HK-2 (cell line): ENCODE results near the gene KIF13A.
"Not testable (repeated sequence)": the region's sequence is repeated elsewhere in the genome, so short reads cannot be mapped to it uniquely, and the experiment has no call there.

Experiments
- DNase-seq: peaks from one replicate; pipeline ENCODE4 v3.0.0-alpha.2; 2018; ENCODE audit not compliant: unreplicated experiment

The KIF13A gene

DNA sequence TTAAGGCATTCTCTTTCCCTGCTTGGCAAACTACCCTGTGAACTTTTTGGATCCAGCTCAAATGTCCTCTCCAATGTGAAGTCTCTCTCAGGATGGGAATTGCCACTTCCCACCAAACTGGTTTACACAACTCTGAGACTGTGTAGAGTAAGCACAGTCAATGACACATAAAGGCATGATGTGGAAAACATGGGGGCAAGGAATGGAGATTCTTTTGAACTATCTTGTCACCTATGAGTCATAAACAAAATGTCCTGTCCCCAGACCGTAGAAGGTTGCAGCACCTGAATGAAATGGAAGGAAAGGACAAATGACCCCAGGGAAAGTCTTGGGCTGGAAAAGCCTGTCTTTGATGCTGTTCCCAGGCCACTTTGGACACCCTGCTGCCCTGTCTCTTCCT is 11.0 kb upstream of the KIF13A start:
- no peak for DNase-seq

DNA sequence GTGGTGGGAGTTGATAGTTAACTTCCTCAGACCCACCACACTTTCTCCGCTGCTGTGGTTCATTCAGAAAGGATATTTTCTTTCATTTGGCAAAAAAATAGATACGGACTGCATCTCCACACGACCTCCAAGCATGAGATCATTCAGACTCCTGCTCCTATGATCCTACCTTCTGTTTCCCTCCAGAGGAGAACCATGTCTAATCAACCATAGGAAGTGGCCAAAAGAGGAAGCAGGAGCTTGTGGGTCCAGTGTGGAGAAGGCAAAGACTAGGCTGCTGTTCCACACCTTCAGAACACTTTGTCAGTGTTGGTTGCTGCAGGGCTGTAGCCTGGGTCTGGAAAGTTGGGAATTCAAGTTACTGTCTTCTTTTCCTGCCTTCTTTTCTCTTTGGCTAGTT is 10.6 kb upstream of the KIF13A start:
- no peak for DNase-seq

DNA sequence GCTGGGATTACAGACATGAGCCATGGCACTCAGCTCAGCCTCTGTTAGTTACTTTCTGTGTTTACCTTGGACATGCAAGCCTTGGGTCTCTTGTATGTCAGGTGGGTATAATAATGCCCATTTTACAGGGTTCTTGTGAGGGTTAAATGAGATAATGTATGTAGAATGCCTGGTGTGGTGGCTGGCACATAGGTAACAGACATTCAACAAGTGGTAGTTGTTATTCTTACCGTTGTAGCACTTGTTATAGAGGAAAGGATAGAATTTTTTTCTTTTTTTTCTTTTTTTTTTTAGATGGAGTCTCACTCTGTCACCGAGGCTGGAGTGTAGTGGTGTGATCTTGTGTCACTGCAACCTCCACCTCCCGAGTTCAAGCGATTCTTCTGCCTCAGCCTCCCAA is 8.0 kb upstream of the KIF13A start:
- no peak for DNase-seq

DNA sequence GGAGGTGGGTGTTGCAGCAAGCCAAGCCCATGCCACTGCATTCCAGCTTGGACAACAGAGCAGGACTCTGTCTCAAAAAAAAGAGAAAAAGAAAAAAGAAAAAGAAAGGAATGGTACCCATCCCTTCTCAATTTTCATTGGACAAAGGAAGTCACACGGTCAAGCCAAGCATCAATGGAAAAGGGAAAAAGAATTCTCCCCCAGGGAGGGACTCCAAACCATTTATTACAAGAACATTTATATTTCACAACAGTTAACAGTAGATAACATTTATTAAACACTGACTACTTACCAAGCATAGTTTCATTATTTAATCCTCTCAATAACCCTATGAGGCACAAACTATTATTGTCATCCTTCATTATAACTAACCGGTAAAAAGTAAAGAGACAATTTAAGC is 6.6 kb upstream of the KIF13A start:
- DNase-seq, result no peak

DNA sequence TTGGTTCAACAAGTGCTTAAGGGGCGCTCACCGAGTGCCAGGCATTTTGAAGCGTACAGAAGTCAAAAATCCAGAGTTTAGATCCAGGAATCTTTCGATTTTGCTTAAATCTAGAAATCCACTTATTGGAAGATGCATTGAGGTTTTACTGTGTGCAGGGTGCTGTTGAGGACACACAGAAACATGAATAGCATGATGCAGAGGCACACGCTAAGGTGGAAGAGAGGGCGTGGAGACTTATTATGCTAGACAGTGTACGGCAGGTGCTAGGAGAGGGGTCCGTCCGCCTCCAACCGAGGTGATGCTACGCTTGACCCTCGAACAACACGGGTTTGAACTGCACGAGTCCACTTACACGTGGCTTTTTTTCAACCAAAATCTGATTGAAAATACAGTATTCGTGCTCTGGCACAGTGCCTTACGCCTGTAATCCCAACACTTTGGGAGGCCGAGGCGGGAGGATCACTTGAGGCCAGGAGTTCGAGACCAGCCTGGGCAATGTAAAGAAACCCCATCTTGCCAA is 1.0 kb upstream of the KIF13A start:
- DNase-seq, result no peak

DNA sequence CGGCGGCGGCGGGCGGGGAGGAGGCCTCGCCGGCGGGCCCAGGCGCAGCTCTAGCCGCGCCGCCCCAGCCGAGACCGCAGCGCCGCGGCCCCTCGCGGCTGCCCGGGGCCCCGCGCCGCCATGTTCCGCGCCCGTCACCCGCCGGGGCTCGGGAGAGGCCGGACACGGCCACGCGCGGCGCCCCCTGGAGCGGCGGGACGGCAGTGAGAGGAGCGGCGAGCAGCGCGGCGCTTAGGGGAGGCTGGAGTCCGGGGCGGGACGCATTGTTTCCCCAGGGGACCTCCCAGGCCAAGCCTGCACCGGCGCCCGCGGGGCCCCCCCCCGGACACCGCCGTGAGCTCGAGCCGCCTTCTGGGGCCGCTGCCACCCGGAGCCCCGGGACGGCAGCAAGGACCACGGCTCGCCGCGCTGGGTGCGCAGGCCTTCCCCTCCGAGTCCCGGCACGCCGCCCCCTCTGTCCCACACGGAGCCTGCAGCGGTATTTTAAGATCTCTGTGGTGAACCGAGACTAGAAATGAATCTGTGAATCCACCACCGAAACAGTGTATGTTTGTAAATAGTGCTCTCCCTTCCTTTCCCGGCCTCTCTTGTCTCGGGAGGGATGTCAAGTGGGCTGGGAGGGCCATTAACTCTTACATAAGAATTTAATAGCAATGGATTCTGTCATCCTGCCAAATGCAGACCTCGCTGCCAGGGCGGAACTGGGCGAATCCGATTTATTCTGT is 424 bp upstream of the KIF13A start:
- peak; percentile 71 for DNase-seq

DNA sequence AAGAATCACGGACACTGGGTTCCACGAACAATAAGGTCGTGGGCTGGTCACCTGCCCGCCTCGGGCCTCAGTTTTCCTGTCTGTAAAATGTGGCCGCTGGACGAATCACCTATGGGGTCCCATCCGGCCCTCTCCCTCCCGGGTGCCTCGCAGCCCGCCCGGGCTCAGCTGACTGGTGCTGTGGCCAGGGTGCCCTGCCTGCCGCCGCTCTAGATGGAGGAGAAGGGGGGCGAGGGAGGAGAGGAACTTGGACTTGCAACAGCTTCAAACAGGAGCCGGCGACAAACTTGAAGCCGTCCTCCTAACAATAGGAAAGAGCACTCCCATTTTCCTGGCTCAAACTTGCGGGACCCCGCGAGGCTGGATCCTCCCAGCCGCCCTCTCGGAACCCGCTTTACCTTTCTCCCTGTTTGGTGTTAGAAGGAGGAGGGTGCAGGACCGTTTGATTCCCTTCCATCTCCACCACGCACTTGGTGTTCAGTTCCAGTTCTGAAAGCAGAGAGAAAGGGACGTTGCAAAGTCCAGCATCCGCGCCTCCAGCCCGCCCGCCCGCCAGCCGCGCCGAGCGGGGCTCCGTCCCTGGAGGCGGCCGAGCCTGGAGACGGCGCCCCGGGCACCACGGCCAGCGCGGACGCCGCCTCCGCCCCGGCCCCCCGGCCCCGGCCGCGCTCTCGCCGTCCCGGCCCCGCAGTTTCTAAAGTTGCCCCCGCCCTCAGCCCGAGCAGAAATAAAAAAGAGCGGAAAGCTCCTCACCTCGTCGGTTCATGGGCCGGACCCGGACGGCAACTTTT is 584 bp downstream of the KIF13A start:
- peak; percentile 59 for DNase-seq

DNA sequence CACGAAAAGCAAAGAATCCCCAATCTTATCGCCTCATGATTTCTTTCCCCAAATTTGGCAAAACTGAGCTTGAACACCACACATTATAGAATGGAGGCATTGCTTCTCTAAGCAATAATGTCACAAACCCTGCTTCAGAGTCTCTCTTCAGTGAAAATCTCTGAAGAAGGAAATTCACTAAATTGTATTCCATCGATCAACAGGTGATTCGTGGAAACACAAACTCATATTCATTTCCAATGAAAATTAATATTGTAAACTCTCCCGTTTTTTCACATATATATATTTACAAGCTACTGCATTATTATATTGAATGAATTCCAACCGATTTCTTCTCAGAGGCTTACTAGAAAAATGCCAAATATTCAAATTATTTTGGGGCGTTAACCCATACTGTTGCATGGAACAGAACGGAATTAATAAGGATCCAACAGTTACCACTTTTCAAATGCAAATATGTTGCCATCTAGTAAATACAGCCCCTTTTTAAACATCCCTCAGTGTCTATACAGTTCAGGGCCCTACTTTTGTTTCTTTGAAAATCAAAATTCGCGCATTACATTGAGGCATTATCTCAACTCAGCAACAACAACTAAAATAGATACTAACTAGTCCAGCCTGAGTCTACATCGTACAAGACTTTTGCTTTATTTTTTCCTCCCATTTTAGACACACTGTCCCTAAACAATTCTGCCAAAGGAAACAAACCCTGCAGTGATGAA is 1.3 kb downstream of the KIF13A start:
- DNase-seq, result no peak

DNA sequence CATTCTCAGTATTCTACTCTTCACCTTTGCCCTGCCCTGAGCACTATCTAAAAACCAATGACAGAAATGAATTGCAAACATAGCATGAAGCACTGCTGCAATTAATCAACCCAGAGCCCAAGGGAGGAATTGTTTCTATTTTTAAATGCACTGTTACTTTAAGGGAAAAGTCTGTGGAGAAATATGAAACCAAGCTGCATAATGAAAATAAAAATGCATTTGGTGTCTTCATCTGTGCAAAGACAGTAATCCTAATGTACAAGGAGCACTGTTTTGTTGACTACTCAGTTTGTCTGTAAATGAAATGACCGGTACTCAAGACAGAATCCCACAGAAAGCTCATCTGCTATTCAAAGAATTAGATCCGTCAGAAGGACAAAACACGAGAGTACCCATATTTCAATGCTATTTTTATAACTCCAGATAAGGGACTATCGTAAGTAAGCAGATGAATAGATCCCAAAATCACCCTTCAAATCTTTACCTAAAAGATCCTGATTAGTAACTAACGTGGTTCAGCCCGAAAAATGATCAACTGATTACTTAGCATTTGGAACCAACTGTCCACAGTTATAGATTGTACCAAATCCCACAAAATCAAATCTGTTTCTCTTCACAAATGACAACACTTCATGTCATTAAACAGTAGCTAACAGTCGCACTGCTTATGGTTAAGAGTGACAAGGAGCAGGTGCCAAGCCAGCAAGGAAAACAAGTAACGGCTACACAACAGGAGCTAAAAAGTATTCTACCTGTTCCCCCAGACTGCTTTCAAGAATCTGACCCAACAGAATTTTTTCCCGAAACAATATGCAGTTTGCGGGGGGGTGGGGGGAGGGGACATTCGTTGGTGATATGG is 2.4 kb downstream of the KIF13A start:
- no peak for DNase-seq

DNA sequence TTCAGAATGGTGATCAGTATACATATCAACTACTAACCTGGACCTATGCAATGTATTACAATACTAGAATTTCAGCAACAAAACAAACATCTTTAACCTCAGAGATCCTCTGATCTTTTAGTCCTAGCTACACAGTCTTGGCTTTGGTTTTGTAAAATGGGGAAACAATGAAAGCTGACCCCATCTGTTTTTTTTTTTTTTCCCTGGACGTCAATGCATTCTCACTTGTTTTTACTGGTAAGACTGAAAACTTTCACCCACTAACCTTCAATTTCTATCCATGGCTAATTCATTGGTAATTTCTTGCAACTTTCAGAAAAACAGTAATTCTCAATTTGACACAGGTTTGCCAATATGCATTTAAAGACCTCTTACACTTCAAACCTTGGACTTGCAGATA is 3.0 kb downstream of the KIF13A start:
- no peak for DNase-seq

DNA sequence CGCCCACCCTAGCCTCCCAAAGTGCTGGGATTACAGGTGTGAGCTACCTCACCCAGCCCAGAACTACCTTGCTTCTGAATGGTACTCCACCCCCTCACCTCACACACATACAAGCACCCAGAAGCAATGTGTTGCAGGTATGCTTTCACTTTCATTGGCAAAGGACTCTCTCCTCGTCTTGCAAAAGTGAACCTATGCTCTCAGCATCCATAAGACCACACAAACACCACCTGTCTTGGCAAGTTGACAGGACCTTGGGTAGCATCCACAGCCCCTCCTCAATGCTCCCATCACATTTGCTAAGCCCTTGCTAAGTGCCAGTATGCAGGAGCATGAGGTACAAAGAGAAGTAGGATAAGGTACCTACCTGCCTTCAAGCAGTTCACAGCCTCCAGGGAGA is 3.7 kb downstream of the KIF13A start:
- DNase-seq, result no peak

DNA sequence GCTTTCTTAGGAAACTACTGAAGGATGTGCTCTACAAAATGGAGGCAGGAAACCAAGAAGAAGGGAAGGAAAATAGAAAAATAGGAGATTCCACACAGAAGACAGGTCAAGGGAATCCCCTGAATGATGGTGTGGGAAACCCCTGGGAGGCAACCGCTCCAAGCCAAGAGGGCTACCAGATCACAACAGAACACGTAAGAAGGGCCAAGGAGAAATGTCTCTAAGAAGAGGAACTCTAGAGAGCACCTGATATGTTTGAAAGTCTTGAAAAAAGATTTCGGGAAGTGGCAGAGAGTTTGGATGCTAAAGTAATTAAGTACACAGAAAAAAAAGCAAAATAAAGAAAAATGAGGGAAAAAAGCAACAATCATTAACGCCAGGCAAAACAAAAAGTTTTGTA is 7.1 kb downstream of the KIF13A start:
- no peak for DNase-seq

DNA sequence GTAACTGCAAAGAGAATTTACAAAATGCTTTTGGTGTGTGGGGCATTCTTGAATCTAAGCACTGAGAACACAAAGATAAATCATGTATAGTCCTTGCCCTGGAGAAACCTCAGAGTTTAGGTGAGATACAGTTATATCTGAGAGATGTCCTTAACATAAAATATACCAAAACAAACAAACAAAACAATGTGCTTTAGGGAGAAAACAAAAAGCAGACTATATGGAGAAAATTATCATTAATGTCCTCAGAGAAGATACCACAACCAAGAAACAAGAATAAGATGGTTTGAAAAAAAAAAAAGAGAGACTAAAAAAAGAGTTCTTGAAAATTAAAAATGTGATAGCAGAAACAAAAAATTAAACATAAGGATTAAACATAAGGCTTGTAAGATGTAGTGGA is 8.0 kb downstream of the KIF13A start:
- no peak for DNase-seq

DNA sequence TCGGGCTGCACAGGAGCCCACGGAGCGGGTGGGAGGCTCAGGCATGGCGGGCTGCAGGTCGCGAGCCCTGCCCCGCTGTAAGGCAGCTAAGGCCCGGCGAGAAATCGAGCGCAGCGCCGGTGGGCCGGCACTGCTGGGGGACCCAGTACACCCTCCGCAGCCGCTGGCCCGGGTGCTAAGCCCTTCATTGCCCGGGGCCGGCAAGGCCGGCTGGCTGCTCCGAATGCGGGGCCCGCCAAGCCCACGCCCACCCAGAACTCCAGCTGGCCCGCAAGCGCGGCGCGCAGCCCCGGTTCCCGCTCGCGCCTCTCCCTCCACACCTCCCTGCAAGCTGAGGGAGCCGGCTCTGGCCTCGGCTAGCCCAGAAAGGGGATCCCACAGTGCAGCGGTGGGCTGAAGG is 11.2 kb downstream of the KIF13A start:
- not testable (repeated sequence) for DNase-seq

DNA sequence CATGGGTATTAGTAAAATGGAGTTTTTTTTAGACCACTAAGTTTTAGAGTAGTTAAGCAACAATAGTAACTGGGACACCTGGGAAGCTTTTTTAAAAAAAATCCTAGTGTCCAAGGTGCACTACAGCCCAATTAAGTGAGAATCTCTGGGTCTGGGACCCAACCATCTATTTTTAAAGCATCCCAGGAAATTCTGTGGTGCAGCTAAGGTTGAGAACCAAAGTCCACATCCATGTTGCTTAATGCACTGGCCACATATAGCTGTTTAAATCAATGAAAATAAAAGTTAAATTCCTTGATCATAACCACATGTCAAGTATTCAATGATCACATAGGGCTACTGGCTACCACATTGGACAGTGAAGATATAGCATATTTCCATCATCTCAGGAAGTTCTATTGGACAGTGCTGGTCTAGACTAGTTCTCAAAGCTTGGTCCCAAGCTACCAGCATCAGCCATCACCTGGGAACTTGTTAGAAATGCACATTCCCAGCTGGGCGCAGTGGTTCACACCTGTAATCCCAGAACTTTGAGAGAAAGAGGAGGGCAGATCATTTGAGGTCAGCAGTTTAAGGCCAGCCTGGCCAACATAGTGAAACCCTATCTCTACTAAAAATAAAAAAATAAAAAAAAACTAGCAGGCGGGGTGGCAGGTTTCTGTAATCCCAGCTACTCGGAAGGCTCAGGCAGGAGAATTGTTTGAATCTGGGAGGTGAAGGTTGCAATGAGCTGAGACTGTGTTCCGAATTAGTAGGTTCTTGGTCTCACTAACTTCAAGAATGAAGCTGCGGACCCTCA is 12.7 kb downstream of the KIF13A start:
- no peak for DNase-seq

DNA sequence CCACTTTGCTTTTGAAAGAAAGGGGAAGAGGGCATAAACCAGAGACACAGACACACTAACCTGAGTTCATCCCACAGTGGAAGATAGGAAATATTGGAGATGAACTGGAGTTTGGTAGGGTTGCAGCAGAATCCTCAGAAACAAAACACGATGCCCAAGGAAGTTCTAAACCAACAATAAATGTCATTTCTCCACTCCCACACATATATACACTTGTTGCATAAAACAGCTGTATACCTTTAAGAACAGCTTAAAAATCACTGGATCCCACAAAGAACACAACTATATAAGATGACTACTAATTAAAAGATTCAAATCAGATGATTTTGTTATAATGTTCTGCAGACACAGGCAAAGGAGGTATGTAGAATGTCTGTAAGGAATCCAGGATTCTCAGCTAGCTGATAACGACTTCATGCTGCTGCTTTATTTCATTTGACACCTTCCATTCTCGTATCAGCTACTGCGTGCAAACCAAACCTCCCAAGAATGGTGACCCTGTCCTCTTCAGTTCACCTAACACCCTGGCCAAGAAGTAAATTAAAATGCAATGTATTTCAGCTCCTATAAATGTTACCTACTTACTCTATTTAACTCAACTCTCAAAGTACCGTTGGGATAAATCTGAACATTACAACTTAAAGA is 14.3 kb downstream of the KIF13A start:
- DNase-seq, result no peak

DNA sequence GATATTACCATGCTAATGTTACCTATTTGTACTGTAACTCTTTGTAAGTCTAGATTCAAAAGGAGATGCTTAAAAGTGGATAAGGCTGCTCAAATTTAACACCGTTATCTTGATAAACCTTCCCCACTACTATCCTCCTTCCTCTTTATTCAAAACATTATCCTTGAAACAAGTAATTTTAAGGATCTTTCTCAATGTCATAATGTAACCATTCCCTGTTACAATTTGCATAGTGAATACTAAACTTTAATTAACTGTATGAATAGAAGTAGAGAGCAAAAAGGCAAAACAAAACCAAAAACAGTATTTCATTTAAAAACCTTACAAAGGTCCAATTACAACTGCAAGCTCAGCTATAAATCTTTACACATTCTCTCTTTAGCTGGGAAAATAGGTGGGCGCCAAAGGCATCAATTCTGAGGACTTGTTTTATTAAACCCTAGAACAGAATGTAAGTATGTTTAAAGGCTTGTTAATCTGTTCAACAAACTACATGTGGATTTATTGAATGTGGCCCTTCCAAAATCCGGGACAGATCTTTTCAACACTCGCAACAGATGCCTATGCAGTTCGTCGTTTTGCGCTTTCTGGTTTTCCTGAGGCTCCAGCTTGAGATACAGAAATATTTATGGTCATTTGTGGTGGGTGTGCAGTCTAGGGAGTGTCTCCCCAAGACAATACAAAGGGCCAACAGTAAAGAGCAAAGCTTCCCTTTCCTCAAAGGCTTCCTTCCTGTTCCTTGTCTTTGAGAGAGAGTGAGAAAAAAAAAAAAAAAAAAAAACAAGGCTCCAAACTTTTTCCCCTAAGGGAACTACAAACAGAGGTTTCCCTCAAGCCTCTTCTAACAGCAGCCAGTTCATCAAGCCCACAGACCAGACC is 15.1 kb downstream of the KIF13A start:
- no peak for DNase-seq

DNA sequence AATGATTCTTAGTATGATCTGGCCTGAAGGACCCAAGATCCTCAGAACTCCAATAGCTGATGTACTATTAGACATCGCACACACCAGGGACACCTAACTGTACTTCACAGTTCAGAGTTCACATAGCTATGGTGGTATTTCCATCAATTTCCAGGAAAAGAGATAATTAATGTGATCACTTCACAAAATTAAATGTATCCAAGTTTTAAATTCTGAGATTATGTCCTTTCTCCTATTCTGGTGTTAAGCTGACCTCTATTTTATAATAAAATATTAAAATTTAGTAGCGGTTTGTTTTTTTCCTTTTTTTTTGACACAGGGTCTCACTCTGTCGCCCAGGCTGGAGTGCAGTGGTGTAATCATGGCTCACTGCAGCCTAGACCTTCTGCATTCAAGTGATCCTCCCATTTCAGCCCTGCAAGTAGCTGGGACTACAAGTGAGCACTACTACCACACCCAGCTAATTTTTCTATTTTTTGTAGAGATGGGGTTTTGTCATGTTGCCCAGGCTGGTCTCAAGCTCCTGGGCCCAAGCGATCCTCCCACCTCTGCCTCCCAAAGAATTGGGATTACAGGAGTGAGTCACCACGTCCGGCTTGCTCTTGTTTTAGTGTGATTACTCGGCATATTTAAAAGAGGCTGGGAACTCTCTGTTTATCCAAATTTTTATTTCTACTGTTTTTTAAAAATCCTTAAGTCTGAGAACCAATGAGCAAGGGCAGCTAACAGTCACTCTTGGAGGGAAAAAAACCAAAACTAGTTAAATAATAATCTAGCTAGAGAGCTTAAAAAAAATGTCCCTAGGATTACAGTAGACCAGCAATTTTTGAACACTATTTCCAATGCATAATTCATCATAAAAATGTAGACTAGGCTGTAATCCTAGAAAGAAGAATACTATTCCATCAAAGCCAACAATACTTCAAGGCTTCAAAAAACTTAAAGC is 16.0 kb downstream of the KIF13A start:
- DNase-seq, result no peak
